Fibroblast of skin of left biceps (primary cell): ENCODE data around the gene TTLL8.

Source experiments
- DNase-seq, 2 experiments: peaks; one replicate each; pipeline ENCODE4 v3.0.0-alpha.2; 2013; ENCODE audit warnings: low read depth in 2 of 2

Gene TTLL8

GRCh38 chr22:50018608-50019285 is 39.4 kb downstream of the TTLL8 start:
- DNase-seq, result no peak

- DNase-seq, result no peak
Observed at GRCh38 chr22:50017701-50018224, 40.3 kb downstream of the TTLL8 start.

DNA sequence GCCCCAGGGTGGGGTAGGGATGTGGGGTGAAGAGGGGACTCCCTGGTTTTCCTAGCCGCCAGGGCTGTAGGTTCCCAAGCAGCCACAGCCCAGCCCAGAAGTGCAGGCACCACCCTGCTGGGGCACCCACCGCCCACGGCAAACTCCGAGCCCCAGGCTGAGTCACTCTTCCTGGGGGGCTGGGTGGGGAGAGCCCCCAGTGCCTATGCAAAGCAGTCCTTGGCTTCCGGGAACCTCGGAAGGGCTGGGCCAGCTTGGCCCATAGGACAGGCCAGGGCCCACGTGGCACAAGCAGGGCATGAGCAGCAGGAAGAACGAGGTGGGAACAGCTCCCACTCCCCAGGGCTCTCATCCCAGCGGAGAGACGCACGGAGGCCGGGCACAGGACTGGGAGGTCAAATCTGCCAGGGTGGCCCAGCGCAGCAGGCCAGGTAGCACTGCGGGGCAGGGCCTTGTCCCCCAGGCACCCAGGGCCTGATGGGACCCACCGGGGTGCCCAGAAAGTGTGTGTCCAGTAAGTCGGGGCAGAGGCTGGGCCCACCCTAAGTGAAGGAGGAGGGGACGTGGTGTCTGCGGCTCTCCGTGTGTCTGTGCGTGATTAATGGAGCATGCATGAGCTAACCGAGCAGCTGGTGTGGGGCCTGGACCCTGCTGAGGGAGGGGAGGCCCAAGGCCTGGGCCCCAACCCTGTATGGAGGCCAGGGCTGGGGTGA is 41.0 kb downstream of the TTLL8 start:
- DNase-seq, result no peak

DNA sequence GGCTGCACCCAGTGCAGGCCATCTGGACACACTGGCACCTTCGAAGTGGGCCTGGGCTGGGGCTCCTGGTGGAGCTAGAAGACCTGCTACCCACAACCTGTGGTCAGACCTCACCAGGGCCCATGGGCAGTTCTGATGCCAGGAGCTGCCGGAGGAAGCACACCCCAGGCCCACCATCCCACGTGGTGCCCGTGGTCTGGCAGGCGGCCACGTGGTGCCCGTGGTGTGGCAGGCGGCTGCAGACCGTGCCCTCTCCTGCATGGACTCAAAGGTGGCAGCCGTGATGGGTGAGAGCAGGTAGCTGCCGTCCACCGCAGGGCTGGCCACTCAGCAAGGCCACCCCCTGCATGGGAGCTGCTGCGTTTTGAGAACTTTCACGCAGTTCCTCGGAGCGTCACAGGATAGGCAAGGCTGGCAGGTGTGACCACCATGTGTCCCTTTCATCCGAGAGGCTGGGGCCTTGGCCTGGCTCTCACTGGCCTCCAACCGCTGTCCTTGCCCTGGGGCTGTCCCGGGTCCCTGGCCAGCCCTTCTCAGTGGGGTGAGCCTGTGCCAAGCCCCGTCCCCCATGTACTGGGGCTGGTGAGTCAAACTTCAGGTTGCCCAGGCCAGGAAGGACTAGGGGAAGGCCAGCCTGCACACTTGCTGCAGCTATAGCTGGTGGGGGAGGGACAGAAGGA is 41.6 kb downstream of the TTLL8 start:
- no peak for DNase-seq

GRCh38 chr22:50015451-50016307 is 42.4 kb downstream of the TTLL8 start:
- no peak for DNase-seq

- no peak for DNase-seq
Observed at GRCh38 chr22:50014655-50015401, 43.3 kb downstream of the TTLL8 start.

DNA sequence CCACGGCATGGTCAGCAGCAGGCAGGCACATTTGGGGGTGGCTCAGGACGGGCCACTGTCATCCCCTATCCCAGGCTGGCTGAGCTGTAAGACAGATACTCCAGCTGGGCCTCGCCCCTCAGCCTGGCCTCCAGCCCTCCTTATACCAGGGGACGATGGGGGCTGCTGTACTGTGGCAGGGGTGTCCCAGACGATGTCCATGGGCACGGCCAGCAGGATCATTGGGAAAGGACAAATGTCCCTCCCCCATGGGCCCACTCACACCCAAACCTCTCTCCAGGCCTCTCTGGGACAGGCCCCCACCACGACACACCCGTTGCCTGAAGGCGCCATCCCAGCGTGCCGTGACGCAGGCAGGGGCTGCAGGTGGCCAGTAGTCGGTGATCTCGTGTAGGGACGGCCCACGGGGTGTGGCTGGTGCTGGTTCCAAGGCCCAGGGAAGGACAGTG is 44.0 kb downstream of the TTLL8 start:
- DNase-seq, result no peak

DNA sequence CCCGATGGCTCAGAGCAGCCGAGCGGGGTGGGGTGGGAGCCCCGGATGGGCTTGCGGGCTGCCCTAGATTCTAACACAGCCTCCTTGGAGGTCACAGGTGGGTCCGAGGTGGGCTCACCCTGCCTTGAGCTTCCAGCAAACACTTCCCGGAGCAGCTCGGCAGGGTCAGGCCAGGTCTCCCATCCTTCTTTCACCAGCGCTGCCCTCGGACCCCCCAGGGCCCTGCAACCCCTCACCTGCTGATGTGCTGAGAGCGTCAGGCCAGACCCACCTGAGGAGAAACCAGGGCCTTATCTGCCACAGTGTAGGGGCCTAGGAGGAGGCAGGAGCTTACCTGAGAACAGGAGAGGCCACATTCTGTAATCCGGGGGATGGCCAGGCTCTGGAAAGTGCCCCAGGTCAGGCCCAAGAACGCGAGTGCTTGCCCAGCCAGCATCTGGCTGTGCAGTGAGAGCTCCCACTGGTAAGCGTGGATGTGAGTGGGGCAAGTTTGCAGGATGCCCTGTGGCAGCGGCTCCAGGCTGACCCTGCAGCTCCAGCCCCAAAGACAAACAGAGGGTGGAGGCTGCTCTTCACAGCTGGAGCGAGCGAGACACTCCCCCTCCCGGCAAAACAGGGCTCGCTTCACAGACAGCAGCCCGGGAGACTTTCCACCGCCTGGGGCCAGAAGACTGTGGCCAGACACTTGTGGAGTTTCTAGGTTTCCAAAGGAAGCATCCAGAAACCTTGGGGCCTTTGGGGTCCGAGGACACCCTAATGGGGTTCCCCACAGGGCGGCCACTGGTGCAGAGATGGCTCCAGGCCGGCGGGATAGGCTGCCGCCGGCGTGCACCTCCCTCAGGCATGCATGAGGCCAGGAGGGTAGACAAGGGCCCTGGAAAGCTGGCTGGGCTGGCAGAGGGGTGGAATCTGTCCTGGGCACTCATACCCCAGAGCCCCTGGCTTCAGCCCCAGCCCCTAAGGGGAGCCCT is 45.6 kb downstream of the TTLL8 start, which contains the start of gene IL17REL:
IL17REL (minus strand) TSS at position 555 of the 971 bp plus-strand sequence; CDS start at position 436, 119 bp downstream.
- no peak for DNase-seq

DNA sequence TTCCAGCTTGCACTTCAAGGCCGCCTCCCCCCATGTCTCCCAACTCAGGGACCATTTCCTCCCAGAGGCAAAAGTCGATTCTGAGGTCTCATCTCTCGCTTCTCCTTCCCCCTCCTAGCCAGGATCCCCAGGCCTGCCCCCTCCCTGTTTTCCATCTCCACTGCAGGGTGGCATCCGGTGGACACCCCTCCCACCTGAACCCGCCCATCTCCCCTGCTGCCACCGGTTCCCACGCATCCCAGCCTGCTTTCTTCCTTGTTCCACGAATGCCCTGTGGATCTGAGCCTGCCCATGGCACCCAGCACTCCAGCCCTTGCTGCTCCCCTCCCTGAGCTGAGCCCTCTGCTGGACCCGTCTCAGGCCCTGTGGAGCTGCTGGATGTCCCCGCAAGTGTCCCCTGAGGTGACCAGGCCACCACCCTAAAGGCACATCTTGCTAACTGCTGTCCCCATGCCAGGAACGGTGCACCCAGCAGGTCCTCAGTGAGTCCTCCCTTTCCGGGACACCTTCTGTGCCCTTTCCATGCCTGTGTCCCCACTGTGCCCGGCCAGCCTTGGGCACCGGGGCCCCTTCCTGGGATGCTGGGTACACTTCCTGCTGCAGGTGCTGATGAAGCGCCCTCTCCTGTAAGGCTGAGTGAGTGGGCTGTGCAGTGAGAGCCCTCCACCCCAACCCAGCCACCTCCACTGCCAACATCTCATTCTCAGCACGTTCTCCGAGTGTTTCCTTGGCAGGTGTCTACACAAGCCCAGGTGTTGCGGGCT is 46.5 kb downstream of the TTLL8 start:
- DNase-seq, result no peak

DNA sequence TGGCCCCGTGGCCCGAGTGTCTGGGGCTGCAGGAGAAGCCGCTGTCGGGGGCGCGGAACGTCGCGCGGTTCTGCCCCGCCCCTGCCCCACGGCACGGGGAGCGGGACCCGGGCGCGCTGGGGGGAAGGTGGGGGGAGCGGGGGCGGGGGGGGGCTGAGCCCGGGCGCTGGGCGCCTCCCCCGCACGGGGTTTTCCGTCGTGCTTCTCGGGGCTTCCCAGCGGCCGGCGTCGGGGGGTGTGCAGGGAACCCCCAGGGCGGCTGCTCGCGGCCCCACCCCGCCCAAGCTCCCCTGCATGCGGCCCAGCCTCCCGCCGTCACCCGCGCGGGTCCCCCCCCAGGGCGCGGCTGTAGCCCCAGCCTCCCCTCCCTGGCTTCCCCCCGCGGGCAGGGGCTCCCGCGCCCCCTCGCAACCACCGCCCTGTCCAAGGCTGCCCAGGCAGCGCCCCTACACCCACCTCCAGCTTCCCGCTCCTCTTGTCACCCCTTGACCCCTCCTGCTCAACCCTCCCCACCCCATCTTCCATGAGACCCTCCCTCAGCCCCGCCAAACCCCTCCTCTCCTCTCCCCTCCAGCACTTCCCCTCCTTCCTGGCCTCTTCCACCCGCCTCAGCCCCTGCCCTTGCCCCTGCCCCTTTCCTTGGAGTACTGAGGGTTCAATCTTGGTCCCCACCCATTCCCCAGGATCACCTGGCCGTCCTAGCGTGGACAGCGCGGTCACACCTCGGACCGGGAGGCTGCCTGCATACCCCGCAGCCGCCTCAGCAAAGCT is 47.2 kb downstream of the TTLL8 start:
- DNase-seq, result no peak

GRCh38 chr22:50009765-50010675 is 48.1 kb downstream of the TTLL8 start:
- no peak for DNase-seq

DNA sequence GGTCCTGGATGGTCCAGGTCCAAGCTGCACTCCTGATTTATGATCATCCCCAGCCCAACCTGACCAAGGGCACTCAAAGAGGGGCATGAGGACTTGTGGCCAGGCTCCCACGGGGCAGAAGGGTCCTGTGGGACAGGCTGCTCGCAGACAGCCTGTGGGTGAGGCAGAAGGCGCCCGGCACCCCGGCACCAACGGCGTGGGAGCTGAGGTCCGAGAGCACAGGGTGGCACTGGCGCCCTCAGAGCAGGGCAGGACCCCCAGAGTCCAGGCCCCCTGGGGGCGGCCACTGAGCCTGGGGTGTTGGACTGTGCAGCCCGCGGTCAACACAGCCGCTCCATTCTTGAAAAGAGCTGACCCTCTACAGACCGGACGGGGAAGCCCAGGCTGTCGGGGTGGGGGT is 48.8 kb downstream of the TTLL8 start:
- no peak for DNase-seq

- DNase-seq, result no peak
Observed at GRCh38 chr22:50008151-50009040, 49.7 kb downstream of the TTLL8 start.

DNA sequence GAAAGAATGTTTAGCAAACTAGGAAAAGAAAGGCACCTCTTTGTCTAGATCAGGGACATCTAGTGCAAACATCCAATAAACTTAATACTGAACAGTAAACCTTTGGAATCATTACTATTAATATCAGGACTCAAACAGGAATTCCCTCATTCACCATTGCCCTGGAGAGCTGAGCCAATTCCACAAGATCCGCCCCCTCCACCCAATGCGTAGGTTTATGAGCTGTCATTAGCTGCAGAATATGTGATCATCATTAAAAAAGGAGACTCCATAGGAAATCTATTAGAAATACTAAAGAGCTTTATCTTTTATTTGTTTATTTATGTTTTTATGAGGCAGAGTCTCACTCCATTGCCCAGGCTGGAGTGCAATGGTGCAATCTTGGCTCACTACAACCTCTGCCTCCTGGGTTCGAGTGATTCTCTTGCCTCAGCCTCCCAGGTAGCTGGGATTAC is 51.0 kb downstream of the TTLL8 start:
- no peak for DNase-seq

GRCh38 chr22:50004918-50005317 is 53.2 kb downstream of the TTLL8 start:
- no peak for DNase-seq

DNA sequence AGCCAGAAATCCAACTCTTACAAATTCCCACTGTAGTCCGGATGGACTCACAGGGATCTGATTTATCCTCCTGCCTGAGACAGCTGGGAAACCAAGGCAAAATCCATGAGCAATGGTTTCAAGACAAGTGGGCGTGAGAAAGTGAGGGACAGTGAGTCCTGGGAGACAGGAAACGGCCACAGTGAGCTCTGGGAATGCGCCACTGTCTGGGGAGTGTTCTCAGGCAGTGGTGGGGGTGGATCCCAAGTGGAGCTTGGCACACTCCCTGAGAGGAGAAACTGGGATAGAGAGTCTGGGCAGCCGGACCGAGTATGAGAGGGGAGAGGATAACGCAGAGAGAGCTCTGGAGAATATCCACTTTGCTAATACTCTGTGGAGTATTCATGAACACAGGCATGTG is 55.3 kb downstream of the TTLL8 start:
- no peak for DNase-seq
